Activated CD4-positive, CD25-positive, alpha-beta regulatory T cell (primary cell): ENCODE data around the gene MRPL12.
"Not testable (repeated sequence)": the region's sequence is repeated elsewhere in the genome, so short reads cannot be mapped to it uniquely, and the experiment has no call there.

ENCODE experiments used
- DNase-seq, 4 experiments: peaks; one replicate each; lab custom pipeline; 2025; lab: John Stamatoyannopoulos, UW

MRPL12 gene

DNA sequence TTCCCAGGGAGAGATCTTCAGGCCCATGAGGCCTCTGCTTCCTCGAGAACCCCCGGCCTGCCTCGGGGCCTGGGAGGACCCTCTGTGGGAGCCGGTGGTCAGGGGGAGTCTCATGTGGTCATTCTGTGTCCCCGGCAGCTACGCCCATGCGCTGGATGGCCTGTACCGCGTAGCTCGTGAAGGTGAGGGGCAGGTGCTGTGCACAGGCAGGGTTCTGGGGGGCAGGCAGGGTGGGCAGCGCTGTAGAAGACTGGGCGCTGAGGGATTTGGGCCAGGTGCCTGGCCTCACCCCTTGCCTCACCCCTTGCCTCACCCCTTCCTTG lies 13.5 kb downstream of the MRPL12 start:
- DNase-seq: no peak

DNA sequence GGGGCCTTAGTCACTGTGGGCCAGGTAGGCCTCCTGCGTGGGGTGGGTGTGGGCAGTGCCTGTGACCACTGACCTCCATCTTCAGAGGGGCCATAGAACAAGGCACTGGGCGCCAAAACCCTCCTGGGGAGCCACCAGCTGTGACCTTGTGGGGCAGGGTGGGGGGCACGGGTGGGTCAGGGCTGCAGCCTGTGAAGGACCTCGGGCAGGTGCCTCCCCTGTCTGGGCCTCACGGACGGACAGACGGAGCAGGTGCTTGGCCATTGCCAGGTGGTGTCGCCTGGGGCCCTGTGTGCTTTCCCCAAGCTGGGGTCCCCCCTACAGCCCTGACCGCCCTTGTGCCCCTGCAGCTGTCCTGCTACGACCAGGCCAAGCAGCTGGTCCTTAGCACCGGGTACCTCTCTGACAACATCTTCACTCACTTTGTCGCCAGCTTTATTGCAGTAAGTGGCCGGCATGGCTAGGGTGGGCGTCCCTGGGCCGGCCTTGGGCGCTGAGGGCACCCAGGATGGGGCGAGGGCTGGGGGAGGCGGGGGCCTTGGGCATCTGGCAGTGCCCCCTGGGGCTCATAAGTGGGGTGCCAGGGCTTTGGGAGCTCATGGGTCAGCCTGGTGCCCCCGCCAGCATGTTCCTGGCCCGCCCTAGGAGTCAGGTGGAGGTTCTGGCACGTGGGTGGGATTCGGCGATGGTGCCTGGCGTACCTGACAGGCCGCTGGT lies 14.0 kb downstream of the MRPL12 start:
- DNase-seq: no peak

DNA sequence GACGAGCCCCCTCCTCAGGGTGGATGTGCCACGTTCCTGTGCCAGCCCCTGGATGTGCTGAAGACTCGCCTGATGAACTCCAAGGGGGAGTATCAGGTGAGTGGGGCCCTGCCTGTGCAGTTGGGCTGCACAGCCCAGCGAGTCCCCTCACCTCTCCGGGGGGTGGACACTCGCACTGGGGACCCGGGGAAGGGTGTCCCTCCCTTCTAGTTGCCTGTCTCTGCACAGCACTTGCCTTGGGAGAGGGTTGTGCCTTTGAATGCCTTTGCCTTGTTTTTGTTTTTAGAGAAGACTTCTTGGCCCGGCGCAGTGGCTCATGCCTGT lies 14.6 kb downstream of the MRPL12 start:
- no peak for DNase-seq

DNA sequence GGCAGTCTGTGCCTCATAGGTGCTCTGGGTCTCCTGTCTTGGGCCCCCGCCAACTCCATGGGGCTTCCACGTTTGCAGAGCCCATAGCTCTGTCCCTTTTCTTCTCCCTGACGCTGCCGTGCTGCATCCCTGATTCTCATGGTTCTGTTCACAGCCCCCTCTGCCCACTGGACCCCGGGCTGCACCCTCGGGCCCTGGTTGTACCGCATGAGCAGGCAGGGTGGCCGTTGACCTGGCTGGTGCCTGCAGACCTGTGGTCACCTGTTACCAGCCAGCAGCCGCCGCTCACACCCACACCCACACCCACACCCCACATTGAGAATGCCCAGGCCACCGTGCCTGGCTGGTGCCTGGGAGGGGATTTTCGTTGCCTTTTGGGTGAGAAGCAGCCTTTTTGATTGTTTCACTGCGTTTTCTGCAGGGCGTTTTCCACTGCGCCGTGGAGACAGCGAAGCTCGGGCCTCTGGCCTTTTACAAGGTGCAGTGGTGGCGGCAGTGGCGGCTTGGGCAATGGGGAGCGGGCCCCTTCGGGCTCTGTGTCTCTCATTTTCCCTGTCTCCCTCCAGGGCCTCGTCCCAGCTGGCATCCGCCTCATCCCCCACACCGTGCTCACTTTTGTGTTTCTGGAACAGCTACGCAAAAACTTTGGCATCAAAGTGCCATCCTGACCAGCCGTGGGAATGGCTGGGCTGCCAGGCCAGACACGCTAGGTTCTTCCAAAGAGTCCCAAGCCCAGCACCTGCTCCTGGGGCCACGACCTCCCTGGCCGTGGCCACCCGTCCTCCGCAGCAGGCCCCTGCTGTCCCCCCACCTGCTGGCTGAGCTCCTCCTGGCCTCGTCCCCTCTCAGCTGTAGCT lies 16.5 kb downstream of the MRPL12 start:
- DNase-seq: no peak

DNA sequence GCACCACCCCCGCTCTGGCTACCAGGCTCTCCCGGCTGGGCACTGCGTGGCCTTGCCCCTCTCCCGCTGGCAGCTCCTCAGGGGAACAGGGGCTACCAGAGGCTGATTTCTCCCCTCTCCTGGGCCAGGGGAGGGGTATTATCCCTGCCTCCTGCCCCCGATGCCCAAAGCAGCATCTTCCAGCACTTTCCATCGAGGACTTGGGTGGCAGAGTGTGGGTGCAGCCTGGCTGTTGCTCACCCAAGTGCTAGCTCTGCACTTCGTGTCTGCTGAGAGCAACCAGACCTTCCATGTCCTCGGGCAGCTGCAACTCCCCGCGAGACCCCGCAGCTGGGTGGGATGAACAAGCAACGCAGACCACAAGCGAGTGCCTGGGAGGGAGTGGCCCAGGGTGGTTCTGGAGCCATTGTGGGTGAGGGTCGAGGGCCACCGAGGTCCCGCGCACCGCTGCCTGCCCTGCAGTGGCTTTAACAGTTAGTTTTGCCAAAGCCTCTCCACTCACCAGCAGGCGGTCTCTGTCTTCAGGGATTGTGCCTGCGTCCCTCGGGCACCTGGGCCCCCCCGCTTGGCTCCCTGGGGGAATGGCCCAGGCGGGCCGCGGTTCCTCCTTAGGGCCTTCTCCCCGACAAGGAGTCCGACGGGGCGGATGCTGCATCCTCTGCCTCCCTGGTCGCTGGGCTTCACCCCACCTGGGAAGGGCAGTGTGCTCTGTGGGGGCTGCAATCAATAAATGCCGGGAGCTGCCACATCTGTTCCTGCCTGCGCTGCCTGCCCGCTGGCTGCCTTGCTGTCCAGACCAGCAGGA lies 17.3 kb downstream of the MRPL12 start:
- no peak for DNase-seq

DNA sequence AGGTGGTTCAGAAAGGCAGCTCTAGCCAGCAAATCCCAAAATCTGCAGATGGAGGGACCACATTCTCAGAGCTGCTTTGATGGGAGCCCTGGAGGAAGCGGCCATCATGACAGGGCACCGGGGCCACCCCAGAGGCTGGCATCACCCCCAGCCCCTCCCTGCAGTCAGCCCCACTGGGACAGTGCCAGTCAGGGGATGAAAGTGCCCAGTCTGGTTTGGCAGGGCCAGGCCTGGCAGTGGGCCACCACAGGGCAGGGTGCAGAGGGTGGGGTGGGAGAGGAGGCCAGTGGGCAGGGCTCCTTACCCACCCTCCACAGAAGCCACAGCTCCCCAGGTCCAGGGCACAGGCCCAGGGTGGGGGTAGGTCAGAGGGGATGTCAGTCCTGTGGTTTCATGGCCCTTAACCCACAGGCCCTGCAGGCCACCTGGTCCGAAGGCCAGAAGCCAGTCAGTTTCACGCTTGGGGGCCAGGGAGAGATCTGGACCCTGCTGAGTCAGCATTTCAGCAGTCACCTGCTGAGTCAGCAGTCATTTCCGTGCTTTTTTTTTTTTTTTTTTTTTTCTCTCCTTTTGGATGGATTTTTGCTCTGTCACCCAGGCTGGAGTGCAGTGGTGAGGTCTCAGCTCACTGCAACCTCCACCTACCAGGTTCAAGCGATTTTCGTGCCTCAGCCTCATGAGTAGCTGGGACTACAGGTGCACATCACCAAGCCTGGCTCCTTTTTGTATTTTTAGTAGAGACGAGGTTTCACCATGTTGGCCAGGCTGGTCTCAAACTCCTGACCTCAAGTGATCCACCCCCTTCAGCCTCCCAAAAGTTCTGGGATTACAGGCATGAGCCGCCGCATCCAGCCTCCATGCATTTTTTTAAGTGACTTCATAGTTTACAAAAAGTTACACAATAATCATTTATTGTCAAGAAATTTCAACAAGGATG lies 19.3 kb downstream of the MRPL12 start:
- DNase-seq: no peak

DNA sequence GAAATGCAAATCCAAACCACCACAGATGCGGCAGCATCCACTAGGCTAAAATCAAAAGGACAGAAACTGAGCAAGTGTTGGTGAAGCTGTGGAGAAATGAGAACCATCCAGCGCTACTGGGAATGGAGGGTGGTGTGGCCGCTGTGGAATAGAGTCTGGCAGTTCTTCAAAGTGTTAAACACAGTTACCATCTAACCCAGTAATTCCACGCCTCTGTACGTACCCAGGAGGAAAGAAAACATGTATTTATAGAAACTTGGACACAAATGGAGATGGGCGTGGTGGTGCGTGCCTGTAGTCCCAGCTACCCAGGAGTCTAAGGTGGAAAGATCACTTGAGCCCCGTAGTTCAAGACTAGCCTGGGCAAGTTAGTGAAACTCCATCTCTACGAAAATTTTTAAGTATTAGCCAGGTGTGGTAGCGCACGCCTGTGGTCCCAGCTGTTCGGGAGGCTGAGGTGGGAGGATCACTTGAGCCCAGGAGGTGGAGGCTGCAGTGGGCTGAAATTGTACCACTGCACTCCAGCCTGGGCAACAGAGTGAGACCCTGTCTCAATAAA lies 20.6 kb downstream of the MRPL12 start:
- DNase-seq: no peak

DNA sequence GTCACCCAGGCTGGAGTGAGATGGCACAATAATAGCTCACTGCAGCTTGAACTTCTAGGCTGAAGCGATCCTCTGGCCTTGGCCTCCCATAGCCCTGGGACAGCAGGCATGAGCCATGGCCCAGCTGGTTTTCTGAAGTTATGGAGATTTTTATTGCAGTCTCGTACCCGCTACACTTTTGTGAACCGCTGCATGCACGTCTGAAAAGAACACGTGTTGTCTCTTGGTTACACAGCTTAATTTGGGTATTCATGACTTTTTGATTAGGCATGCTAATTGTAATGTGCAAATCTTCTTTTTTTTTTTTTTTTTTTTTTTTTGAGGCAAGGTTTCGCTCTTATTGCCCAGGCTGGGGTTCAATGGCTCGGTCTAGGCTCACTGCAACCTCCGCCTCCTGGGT lies 22.3 kb downstream of the MRPL12 start:
- DNase-seq: no peak

DNA sequence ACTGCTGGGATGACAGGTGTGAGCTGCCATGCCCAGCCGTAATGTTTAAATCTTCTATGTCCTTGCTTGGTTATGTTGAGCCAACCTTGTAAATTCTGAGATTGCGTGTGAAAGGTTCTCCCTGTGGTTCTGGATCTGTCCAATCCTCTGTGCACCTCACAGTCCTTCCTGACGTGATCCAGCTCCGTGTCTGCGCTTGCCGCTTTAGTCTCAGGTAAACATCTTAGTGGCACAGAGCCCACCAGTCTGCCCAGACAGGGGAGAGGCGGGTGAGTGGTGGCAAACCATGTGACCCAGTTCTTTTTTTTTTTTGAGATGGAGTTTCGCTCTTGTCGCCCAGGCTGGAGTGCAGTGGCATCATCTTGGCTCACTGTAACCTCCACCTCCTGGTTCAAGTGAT lies 22.8 kb downstream of the MRPL12 start:
- DNase-seq: no peak

DNA sequence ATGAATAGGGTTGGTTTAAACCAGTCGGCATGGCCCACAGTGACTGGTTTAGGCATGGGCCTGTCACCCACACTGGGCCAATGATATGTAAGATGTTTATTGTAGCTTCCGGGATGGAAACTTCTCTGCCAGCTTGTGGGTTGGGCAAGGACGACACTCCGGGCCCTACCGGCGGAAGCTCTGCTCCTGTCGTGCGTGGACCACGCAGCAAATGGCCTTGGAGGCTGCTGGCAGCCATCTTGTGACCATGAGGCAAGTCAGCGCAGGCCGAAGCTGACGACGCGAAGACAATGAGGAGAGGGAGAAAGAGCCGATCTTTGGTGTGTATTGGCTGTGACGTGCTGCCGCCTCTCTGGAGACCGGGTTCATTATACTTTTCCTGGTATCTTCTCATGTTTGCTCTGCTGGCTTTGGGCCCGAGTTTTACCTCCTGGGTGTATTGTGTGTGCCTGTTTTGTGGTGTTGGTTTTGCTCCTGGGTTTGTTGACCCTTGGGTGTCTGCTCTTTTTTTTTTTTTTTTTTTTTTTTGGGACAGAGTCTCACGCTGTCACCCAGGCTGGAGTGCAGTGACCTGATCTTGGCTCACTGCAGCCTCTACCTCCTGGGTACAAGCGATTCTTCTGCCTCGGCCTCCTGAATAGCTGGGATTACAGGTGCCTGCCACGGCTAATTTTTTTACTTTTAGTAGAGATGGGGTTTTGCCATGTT lies 24.3 kb downstream of the MRPL12 start:
- DNase-seq: no peak

DNA sequence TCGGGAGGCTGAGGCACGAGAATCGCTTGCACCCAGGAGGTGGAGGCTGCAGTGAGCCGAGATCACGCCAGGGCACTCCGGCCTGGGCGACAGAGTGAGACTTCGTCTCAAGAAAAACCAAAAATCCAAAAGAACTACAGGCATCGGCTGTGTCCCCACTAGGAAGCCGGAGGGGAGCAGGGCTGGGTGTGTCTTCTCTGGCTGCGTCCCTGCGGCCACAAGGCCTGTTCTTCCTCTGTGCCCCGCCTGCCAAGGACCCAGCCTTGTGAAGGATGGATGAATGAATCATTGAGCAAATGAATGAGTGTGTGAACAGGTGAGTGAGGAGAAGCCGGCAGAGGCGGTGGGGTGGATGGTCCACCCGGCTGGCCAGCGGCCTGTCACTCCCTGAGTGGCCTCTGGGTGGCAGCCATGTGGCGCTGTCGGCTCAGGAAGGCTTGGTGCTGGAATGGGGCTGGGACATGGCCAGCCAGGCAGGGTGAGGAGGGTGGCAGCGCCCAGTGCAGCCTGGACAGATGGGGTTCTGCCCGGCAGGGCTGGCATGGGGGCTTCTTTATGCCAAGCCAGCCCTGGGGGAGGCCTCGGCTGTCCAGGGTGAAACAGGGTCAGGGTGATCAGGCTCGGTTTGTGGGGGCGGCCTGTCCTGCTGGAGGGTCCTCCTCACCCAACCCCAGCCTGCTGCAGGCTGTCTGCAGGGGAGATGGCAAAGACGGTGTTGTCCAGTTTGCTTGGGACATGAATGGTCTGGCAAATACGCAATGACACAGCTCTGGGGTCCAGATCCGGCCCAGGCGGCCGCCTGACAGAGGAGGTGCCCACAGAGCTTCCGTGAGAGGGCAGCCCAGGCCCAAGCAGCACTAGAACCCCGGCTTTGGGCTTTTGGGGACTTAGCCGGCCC lies 30.6 kb downstream of the MRPL12 start:
- peak in 3 of 4 experiments; percentile 23 to 42 (median 32) for DNase-seq

DNA sequence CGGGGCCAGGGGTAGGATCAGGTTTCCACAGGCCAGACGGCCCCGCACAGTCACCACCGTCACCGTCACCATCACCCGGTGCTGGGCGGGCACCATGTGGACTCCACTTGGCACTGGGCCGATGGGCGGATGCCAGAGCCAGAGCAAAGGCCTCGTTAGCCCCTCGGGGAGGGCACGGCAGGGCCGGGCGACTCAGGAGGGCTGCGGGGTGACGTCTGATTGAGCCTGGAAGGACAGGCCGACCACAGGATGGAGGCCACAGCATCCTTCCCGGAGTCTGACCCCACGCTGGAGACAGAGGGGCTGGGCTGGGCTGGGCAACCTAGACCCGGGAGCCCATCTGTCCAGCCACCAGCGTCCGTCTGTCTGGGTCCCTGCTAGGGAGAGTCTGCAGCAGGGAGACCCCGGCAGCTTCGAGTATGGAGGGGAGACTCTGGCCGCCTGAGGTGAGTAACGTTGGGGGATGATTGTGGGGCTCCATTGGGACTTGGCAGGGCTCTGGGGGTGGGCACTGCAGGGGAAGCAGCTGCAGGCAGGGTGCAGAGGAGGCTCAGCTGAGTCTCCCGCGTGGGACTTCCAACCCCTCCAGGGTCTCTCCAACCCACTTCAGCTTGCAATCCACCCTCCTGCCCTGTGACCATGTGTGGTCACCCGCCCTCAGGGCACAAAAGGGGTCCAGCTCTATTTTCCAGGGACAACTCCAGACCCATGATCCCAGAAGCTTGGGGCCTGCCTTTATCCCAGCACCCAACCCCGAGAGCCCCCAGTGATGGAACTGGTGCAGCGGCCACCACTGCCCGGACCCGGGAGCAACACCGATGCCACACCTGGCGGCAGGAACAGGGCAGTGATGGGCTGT lies 31.5 kb downstream of the MRPL12 start:
- no peak for DNase-seq

DNA sequence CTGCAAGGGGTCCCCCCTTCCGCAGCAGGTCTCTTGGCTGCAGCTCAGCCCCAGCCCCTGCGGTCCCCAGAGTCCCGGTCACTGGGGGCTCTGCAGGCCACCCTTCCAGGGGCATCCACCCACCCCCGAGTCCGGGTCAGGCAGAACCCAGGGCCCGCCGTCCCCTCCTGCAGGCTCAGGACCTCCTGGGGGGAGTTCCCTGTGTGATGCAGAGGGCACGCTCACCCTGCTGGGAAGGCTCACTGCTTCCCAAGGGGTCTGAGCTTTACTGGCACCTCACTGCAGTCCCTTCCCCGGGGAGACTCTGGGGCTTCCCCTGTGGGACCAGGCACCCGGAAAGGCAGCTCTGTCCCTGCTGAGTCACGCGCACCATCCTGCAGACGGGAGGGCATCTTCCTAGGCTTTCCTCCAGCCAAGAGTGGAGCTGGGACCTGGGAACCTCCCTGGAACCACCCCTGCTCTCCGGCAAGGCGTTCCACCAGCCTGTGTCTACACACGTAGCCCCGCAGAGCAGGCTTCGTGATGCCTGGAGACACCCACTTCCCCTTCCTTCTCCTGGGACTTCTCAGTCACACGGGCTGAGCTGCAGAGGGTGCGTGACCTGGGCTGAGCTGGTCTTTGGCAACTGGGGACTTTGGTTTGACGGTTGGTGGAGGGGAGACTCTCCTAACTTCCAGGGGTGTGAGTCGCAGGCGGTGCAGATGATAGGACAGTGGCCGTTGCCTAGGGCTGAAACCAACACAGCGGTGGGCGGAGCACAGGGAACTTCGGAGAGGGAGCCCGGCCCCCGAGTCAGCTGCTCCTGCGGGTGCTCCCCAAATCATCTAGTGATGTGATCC lies 32.3 kb downstream of the MRPL12 start:
- no peak for DNase-seq

DNA sequence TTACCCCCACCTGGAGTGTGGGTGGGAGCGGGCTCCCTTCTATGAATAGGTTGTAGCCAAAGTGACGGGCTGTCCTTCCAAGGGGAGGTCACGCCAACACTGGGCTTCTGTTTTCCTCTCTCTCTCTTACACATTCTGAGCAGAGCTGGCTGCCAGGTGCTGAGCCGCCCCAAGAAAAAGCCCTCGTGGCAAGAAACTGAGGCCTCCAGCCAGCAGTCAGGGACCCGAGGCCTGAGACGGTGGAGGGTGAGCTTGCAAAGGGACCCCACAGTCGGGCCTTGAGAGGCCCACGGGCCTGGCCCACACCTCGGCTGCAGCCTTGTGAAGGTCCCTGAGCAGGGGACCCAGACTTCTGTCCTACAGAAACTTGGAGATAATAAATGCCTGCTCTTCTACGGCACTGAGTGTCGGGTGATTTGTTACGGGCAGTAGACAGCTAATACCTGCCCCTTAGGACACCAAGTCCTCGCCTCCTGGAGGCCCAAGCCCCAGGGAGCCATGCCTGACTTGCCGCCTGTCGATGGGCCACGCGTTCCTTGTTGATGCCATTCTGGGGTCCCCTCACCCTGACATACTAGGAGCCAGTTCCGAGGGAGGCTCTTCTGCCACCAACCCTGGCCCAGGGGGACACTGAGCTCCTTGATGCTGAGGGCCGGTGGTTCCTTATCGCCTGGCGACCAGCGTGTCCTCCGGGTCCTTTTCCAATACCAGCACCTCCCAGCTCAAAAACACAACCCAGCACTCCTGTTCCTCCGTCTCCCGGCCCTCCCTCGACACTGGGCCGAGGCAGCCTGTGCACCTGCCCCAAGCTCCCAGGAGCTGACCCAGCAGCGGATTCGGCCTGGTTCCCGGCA lies 35.0 kb downstream of the MRPL12 start:
- DNase-seq: no peak

DNA sequence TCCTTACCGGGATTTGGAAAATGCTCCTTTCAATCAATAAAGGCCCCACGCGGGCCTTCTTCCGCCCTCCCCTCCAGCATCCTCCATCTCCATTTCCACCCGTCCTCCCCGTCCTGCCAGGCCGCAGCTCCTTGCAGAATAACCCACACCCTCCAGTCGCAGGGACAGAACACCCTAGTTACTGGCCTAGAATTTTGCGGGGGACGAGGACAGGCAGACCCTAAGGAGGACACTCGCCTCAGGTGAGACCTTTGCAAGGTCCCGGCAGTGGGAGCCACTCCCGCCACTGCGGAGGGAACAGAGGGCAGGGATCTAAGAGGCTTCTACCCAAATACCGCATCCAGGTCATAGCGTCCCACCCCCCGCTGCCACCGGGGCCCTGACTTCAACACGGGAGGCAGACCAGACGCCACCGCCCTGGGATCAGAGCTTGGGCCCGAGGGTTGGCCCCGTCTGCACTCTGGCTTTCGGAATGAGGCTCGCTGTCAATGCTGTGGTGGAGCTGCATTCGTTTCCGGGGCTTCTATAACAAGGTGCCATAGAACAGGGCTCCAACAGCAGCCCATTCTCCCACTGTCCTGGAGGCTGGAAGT lies 35.7 kb downstream of the MRPL12 start:
- no peak for DNase-seq

DNA sequence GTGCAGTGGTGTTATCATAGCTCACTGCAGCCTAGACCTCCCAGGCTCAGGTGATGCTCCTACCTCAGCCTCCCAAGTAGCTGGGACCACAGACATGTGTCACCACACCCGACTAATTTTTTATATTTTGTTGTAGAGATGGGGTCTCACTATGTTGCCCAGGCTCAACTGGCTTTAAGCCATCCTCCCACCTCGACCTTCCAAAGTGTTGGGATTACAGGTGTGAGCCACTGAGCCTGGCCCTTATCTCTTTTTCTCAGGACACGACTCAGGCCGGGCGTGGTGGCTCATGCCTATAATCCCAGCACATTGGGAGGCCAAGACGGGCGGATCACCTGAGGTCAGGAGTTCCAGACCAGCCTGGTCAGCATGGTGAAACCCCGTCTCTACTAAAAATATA lies 36.4 kb downstream of the MRPL12 start:
- not testable (repeated sequence) for DNase-seq
